Measurements from ENCODE around the gene FNDC7.

GRCh38 chr1:108708691-108709660, 3.7 kb upstream of the FNDC7 start:
- no peak for TF ChIP-seq CTBP1 (IDR thresholded peaks at IDR 0.05; ENCODE audit: borderline replicate concordance)
- TF ChIP-seq FOXA1 (IDR thresholded peaks at IDR 0.05): no peak
- TF ChIP-seq ARNT (IDR thresholded peaks at IDR 0.05): no peak
- TF ChIP-seq FOXM1 (IDR thresholded peaks at IDR 0.05; ENCODE audit: borderline replicate concordance): no peak
- TF ChIP-seq FOXK2 (IDR thresholded peaks at IDR 0.05): no peak
- TF ChIP-seq TARDBP (IDR thresholded peaks at IDR 0.05): no peak
- no peak for TF ChIP-seq BHLHE40 (IDR thresholded peaks at IDR 0.05; ENCODE audit: borderline replicate concordance)
- TF ChIP-seq HDGF (IDR thresholded peaks at IDR 0.05; ENCODE audit: borderline replicate concordance): no peak
- TF ChIP-seq ELF4 (IDR thresholded peaks at IDR 0.05): no peak
- peak; percentile 49 for TF ChIP-seq PKNOX1 (IDR thresholded peaks at IDR 0.05)
- TF ChIP-seq SP1 (IDR thresholded peaks at IDR 0.05): no peak
